ENCODE results near the gene PILRA.
"Not testable (repeated sequence)": the region's sequence is repeated elsewhere in the genome, so short reads cannot be mapped to it uniquely, and the experiment has no call there.

The PILRA gene

GRCh38 chr7:100381531-100382233 is 8.4 kb downstream of the PILRA start:
- not testable (repeated sequence) for DNase-seq

GRCh38 chr7:100382234-100382853 is 9.1 kb downstream of the PILRA start:
- not testable (repeated sequence) for DNase-seq

GRCh38 chr7:100384628-100385294 is 11.5 kb downstream of the PILRA start:
- DNase-seq: no peak

DNA sequence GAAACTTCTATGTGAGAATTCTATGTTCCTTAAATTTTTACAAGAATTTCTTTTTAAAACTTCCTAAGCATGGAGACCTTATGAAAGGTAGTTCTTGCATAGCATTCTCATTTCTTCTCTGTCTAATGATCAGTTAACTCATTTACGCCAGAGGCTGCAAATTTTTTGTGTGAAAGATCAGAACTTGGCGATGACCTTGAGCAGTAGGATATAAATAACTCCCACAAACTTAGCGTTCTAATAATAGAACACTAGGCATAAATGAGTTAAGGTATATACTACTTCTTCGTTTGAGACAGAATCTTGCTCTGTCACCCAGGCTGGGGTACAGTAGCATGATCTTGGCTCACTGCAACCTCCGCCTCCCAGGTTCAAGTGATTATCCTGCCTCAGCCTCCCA is 13.7 kb downstream of the PILRA start:
- DNase-seq: no peak

- no peak for DNase-seq
Observed at GRCh38 chr7:100387695-100388094, 14.4 kb downstream of the PILRA start.

DNA sequence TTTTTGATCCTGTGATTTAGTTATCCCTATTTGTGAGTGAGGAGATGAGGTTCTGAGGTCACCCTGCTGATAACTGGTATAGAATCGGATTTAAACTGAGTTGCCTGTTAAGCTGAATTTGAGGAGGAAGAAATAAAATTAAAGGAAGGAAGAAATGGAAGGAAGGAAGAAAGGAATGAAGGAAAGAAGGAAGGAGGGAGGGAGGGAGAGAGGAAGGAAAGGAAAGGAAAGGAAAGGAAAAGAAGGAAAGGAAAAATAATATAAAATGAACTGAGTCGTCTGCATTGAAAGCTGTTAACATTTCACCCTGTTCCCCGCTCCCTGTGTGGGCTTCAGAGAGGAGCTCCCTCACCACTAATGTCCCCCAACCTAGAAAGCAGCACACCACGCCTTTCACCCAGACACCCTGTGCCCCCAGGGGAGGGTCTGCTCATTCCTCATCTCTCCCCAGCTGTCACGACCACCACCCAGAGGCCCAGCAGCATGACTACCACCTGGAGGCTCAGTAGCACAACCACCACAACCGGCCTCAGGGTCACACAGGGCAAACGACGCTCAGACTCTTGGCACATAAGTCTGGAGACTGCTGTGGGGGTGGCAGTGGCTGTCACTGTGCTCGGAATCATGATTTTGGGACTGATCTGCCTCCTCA is 16.3 kb downstream of the PILRA start:
- DNase-seq: no peak

GRCh38 chr7:100390286-100391009 is 17.2 kb downstream of the PILRA start:
- no peak for DNase-seq

DNA sequence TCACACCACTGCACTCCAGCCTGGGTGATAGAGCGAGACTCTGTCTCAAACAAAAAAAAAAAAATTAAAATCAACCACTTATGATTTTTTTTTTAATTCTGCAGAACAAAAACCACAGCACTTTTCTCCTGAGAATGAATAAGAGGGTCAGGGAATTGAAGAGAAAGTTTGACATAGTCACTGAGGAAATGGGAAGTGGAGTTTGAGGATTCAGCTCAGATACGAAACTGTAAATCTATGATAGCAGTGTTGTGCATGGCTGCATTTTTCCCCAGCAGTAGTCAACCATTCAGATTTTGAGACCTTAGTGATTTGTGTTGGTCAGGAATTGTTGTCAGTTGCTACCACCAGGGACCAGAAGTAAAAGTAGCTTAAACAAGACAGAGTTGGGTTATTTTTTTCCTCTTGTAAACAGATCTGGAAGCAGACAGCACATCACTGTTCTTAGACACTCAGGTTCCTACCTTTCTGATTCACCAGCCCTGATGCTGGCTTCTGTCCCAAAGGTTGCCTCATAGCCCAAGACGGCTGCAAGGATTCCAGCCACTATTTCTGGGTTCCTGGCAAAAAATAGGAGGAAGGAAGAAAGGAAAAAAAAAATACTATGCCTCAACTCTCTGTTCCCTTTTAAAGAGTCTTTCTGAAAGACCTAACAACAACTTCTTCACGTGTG is 20.1 kb downstream of the PILRA start:
- no peak for DNase-seq

DNA sequence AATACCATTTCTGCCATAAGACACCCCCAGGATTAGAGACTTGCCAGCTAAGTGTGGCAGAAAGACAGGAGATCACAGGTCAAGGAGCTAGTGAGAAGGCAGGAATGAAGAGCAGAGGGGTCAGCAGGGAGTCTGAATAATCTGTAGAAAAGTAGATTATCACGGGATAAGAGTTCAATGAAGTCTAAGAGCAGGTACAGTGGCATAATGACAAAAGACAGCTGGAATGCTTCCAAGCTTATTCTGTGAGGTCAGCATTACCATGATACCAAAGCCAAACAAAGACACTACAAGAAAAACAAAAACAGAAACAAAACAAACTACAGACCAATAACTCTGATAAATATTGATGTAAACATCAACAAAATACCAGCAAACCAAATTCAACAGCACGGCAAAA is 20.8 kb downstream of the PILRA start:
- DNase-seq: no peak

GRCh38 chr7:100396421-100396982 is 23.2 kb downstream of the PILRA start:
- peak in 1 of 2 experiments; percentile 55 for DNase-seq

DNA sequence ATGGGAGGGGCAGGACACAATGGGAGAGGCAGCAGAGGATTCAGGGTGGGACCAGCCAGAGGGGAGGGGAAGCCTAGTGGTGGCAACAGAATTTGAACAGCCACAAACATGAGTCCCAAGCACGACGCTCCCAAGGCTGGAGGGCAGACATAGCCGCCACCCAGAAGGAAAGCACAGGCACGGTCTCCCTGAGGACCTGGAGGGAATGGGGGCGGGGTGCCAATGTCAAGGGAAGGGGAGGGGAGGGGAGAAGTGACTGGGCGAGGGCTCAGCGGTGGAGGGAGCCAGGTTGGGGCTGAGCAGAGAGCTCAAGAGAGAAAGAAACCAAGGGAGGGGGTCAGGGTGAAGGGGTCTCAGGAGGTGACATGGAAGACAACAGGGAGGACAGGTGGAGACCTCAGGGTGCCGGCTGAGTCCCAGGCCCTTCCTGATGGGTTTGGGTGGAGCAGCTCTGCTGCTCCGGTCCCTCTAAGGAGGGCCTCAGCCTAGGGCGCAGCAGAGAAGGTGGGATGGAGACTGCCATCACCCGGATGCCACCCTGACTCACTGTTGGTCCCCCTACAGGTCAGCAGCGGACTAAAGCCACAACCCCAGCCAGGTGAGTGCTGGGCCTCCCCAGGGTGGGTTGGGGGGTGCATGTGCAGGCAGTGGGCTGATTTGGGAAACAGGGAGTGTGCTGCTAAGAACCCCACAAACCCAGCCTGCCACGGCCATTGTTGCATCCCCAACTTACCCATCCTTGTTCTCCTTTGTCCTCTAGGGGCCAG is 24.2 kb downstream of the PILRA start:
- no peak for DNase-seq

DNA sequence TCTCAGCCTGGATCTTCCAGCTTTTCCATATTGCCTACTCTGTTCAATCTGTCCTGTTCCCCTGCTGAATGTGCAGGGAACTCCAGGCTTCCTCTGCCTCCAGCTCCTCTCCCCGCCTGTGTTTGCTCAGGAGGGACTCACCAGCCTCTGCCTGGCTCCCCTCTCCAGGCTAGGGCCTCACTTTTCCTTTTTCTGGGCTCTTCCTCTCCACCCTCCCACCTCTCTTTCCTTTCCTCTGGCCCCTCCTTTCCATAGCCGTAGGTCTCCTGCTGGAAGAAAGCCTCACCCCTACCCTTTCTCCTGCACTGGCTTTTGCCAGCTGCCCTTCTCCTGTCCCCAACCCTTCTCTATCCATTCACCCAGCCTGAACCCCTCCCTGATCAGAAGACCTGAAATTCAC is 25.0 kb downstream of the PILRA start:
- DNase-seq: no peak

DNA sequence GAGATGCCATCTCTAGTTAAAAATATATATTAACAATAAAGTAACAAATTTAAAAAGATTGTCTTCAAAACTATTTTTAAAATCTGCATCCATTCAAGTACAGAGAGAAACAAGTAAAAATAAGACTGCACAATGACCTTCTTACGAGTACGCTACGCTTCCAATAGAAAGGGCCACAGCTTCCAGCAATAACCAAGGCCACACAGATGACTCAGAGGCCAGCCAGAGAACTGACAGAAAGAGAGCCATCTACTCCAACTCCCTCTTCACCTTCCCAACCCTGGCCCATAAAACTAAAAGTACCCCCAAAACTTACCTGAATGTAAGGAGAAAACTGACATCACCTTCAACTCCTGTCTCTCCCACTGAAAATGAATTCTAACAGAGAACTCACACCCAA is 26.8 kb downstream of the PILRA start:
- no peak for DNase-seq

- peak in 1 of 2 experiments; percentile 3 for DNase-seq
Observed at GRCh38 chr7:100400656-100401055, 27.4 kb downstream of the PILRA start.

GRCh38 chr7:100401811-100402210 is 28.5 kb downstream of the PILRA start:
- no peak for DNase-seq

DNA sequence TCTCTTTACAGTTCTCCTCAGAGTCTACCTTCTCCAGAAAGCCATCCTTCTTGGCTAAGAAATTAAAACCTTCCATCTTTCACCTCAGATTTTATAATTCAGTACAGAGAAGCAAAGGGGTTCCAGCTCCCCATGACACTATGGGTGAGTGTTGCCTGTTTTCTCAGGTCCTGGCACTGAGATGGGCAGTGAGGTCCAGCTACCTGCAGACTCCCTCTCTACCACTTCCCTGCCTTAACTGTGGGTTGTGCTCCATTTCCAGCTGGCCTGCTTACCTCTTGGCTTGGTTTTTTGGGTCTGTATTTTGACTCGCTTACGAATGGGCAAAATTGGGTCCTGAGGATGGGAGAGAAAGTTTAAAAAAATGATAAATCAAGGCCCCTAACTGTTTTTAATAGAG is 29.0 kb downstream of the PILRA start:
- no peak for DNase-seq

DNA sequence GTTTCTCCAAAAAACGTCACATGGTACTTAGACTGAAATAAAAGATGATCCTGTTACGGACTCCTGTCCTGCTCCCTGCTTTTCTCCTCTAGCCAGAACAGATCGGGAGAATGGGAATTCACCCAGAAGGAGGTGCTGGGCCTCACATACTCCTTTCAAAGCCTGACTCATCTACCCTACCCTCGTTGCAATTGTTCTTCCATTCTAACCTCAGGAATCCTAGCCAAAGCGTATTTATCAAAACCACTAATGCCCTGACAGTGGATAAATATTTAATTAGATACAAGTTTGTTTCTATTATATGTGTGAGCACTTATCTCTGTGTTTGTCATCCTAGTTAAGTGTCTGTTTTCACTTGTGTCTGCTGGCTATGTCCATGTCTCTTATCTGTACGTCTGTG is 33.5 kb downstream of the PILRA start:
- DNase-seq: no peak

DNA sequence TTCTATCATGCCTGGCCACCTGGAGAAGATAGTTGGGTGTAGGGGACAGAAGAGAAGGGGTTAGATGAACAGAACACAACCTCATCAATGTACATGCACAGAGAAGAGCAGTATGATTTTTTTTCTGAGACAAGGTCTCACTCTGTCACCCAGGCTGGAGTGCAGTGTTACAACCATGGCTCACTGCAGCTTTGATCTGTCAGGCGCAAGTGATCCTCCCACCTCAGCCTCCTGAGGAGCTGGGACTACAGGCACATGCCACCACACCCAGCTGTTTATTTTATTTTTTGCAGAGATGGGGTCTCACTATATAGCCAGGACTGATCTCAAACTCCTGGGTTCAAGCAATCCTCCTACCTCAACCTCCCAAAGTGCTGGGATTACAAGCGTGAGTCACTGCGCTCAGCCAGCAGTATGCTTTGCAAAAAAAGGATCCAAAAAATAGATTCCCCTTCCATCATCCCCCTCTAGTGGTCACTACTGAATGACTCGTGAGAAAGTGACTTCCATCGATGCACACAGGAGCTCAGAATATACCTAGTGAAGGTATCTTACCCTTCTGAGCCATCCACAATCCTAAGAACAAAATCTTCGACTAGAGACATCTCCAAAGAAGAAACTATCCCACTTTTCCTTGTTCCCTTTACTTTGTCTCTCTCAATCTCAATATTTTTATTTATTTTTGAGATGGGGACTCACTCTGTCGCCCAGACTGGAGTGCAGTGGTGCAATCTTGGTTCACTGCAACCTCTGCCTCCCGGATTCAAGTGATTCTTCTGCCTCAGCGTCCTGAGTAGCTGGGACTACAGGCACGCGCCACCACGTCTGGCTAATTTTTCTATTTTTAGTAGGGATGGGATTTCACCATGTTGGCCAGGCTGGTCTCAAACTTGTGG is 34.2 kb downstream of the PILRA start:
- peak in 1 of 2 experiments; percentile 38 for DNase-seq

DNA sequence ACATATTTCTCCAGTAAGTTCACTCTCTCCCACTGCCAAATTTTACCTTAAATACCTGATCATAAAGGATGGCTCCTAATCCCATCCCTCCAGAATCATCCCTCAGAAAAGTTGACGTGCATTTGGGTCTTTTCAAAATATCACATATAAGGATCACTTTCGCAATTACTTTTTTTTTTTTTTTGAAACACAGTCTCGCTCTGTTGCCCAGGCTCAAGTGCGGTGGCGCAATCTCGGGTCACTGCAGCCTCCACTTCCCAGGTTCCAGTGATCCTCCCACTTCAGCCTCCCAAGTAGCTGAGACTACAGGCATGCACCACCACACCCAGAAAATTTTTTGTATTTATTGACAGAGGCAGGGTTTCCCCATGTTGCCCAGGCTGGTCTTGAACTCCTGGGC is 37.8 kb downstream of the PILRA start:
- DNase-seq: no peak

GRCh38 chr7:100413346-100413745 is 40.1 kb downstream of the PILRA start:
- DNase-seq: no peak
